ENCODE measurements around the gene GHDC. TPM values are rescaled to one million over a fixed set of nuclear protein-coding genes. Genes with fewer than 3 reads are reported as not detected.

GHDC gene
- total RNA-seq, 1 experiment from 2014 or later = 21.5 TPM

- ChIA-PET CTCF (no interaction called here), POLR2A (ENCODE audit: unreplicated experiment) (no interaction called here)
- Histone ChIP-seq H3K79me2 (ENCODE audit: low read depth) (no peaks in the 10 kb centered on the region), H3K4me1 (replicated peaks; ENCODE audit: insufficient read depth) (peaks cover 17% of the 10 kb centered on the region; the same call in 1 of the 2 replicates), H3K9me3 (ENCODE audit: insufficient read depth, low read depth) (no peaks in the 10 kb centered on the region), H3K27ac (no peak overlapping the region), H3F3A (ENCODE audit: insufficient read depth, low read depth) (peaks cover 19% of the 10 kb centered on the region; the same call in 1 of the 2 replicates), H2AFZ (no peak overlapping the region), H3K9me2 (ENCODE audit: insufficient read depth) (no peaks in the 10 kb centered on the region), H3K27me3 (ENCODE audit: insufficient read depth, low read depth) (peaks cover 28% of the 10 kb centered on the region), H4K20me1 (ENCODE audit: insufficient read depth) (no peaks in the 10 kb centered on the region), H3K4me2 (no peak overlapping the region), H3K36me3 (ENCODE audit: low read depth) (no peaks in the 10 kb centered on the region), H3K4me3 (no peak overlapping the region)
- BruUV-seq (replicated peaks) = no TSS peak
- intact Hi-C loops (cut with micrococcal nuclease; ENCODE audit: unreplicated experiment) = no loop called here
- DNase-seq = no peak
- TF ChIP-seq, protein P1, sequence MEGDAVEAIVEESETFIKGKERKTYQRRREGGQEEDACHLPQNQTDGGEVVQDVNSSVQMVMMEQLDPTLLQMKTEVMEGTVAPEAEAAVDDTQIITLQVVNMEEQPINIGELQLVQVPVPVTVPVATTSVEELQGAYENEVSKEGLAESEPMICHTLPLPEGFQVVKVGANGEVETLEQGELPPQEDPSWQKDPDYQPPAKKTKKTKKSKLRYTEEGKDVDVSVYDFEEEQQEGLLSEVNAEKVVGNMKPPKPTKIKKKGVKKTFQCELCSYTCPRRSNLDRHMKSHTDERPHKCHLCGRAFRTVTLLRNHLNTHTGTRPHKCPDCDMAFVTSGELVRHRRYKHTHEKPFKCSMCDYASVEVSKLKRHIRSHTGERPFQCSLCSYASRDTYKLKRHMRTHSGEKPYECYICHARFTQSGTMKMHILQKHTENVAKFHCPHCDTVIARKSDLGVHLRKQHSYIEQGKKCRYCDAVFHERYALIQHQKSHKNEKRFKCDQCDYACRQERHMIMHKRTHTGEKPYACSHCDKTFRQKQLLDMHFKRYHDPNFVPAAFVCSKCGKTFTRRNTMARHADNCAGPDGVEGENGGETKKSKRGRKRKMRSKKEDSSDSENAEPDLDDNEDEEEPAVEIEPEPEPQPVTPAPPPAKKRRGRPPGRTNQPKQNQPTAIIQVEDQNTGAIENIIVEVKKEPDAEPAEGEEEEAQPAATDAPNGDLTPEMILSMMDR (conservative IDR thresholded peaks at IDR 0.05) = no peak
Measured at GRCh38 chr17:42180411-42180921, 13.8 kb downstream of the GHDC start.

- H3K79me2 ChIP-seq (ENCODE audit: low read depth) = no peaks in the 10 kb centered on the region
- H3K4me3 ChIP-seq = no peak overlapping the region
- H3K4me2 ChIP-seq = no peak overlapping the region
- H3K4me1 ChIP-seq (replicated peaks; ENCODE audit: insufficient read depth) = peaks cover 12% of the 10 kb centered on the region; the same call in 1 of the 2 replicates
- H3K27me3 ChIP-seq (ENCODE audit: insufficient read depth, low read depth) = peaks cover 33% of the 10 kb centered on the region
- no peak for DNase-seq
- no peaks in the 10 kb centered on the region for H3K36me3 ChIP-seq (ENCODE audit: low read depth)
- H2AFZ ChIP-seq = no peak overlapping the region
- no peak overlapping the region for H3K27ac ChIP-seq
- H3K9me2 ChIP-seq (ENCODE audit: insufficient read depth) = no peaks in the 10 kb centered on the region
- no peaks in the 10 kb centered on the region for H4K20me1 ChIP-seq (ENCODE audit: insufficient read depth)
- no peak for TF ChIP-seq EZH2 (IDR thresholded peaks at IDR 0.05; ENCODE audit: low read depth)
- TF ChIP-seq, protein P1 (conservative IDR thresholded peaks at IDR 0.05) = no peak
- H3K9me3 ChIP-seq (ENCODE audit: insufficient read depth, low read depth) = no peaks in the 10 kb centered on the region
- POLR2A ChIA-PET (ENCODE audit: unreplicated experiment) = no interaction called here
- intact Hi-C loops (cut with micrococcal nuclease; ENCODE audit: unreplicated experiment) = no loop called here
- H3F3A ChIP-seq (ENCODE audit: insufficient read depth, low read depth) = peaks cover 14% of the 10 kb centered on the region; the same call in 1 of the 2 replicates
- BruUV-seq (replicated peaks) = no TSS peak
- CTCF ChIA-PET = no interaction called here
Measured at GRCh38 chr17:42179911-42180410, 14.3 kb downstream of the GHDC start.

GRCh38 chr17:42179335-42179734, 15.0 kb downstream of the GHDC start:
- Histone ChIP-seq H3F3A (ENCODE audit: insufficient read depth, low read depth) (peaks cover 9% of the 10 kb centered on the region; the same call in 1 of the 2 replicates), H4K20me1 (ENCODE audit: insufficient read depth) (no peaks in the 10 kb centered on the region), H3K79me2 (ENCODE audit: low read depth) (no peaks in the 10 kb centered on the region), H3K27ac (no peak overlapping the region), H2AFZ (no peak overlapping the region), H3K4me2 (no peak overlapping the region), H3K4me3 (no peak overlapping the region), H3K9me3 (ENCODE audit: insufficient read depth, low read depth) (no peaks in the 10 kb centered on the region), H3K4me1 (replicated peaks; ENCODE audit: insufficient read depth) (0 out of 2 replicates have a peak, but pooled peaks cover 8% of the 10 kb centered on the region), H3K9me2 (ENCODE audit: insufficient read depth) (no peaks in the 10 kb centered on the region), H3K36me3 (ENCODE audit: low read depth) (no peaks in the 10 kb centered on the region), H3K27me3 (ENCODE audit: insufficient read depth, low read depth) (peaks cover 39% of the 10 kb centered on the region)
- BruUV-seq (replicated peaks) = no TSS peak
- intact Hi-C loops (cut with micrococcal nuclease; ENCODE audit: unreplicated experiment) = no loop called here
- DNase-seq = no peak
- no peak for TF ChIP-seq EZH2 (IDR thresholded peaks at IDR 0.05; ENCODE audit: low read depth)
- TF ChIP-seq, protein P1 (conservative IDR thresholded peaks at IDR 0.05) = no peak
- CTCF ChIA-PET = no interaction called here
- POLR2A ChIA-PET (ENCODE audit: unreplicated experiment) = no interaction called here
